ENCODE data around the gene MBD6. TPM values are rescaled to one million over a fixed set of nuclear protein-coding genes. Genes with fewer than 3 reads are reported as not detected.
A peak's percentile ranks its signal among the peaks of the same experiment; 100 is the strongest.

Gene MBD6
- polyA plus RNA-seq, 1 donor = 43.1 TPM

- DNase-seq (ENCODE audit: low read depth) = no peak
Observed at GRCh38 chr12:57529831-57530230, 7.2 kb downstream of the MBD6 start.

DNA sequence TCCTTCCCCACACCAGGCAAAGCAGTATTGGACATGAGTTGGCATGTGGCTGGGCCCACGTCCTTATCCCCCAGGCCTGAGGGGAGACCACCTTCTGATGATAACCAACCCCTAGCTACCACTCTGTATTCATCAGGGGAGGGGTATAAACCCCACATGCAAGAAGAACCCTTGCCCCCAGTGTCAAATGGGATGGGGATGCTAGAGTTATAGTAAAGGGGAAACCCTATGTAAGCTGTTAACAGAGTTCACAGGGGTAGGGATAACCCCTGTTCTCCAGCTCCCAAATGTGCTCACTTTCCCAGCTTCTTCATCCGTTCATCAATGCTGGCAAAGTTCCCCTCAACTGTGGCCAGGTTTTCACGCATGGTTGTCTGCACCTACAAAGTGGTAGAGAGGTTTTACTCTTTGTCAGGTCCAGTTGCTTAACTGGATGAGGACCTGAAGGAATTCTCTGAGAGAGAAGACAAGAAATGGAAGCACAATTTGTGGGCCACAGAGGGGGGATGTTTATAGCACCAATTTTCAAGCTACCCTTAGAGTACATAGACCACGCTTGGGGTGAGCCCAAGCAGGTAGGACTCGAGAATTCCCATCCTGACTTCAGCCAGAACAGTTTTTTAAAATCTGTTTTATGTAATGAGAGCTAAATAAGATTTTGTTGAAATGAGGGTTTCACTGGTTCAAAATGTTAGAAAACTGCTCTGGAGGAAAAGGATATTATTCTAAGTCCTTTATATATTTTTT is 7.9 kb downstream of the MBD6 start:
- DNase-seq (ENCODE audit: low read depth) = no peak

- no peak for DNase-seq (ENCODE audit: low read depth)
Observed at GRCh38 chr12:57531836-57532235, 9.2 kb downstream of the MBD6 start.

GRCh38 chr12:57533108-57533507 is 10.5 kb downstream of the MBD6 start:
- no peak for DNase-seq (ENCODE audit: low read depth)

DNA sequence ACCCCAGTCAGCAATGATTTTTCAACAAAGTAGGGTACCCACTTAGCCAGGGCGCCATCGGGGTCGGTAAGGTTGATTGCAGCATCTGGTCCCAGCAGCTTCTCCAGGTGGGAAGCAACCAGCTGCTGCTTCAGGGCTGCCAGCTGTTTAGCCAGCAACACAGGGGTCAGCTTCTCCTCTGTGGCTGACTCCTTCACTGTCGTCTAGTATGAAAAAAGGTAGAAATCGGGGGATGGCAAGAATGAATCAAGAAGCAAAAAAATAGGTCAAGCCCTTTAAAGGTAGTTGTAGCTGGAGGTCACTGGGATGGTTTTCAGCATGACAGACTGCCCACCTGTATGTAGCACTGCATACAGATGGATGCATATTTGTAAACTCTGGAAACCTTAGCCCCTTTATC is 11.6 kb downstream of the MBD6 start:
- no peak for DNase-seq (ENCODE audit: low read depth)

GRCh38 chr12:57534991-57535543 is 12.4 kb downstream of the MBD6 start:
- no peak for DNase-seq (ENCODE audit: low read depth)

DNA sequence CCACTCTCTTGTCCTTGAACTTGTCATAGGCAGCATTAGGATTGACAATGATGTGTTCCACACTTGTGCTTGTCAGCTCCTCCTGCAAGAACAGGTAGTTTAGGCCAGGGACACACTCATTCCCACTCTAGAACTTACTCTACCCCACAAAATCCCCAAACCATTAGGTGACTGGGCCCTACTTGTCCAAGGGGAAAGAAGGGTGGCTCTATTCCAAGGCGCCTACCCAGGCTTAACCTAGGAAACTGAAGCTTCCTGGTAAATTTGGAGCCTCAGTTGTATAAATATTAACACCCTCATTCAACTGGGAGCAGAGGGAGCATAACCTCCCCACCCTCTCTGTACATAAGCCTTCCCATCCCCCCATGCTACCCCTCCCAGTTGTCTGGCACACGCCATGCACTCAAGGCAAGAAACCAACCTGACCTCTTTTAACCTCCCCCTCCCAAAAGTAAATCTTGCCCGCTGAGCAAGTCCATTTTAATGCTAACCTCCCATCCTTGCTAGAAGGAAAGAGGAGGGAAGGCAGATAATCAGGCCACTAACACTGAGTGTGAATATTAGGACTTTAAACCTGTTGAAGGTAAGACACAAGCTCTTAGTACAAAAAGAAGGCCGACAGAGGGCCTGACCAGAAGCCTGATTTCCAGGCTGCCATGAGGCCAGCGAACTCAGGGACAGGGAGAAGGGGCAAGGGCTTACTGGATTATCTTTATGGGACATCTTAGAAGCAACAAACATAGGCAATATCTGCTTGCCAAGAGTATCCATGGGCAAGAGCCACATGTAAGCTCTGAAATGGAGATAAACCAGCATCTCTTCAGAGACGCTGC is 13.4 kb downstream of the MBD6 start:
- no peak for DNase-seq (ENCODE audit: low read depth)

- no peak for DNase-seq (ENCODE audit: low read depth)
Observed at GRCh38 chr12:57536597-57536942, 13.9 kb downstream of the MBD6 start.

DNA sequence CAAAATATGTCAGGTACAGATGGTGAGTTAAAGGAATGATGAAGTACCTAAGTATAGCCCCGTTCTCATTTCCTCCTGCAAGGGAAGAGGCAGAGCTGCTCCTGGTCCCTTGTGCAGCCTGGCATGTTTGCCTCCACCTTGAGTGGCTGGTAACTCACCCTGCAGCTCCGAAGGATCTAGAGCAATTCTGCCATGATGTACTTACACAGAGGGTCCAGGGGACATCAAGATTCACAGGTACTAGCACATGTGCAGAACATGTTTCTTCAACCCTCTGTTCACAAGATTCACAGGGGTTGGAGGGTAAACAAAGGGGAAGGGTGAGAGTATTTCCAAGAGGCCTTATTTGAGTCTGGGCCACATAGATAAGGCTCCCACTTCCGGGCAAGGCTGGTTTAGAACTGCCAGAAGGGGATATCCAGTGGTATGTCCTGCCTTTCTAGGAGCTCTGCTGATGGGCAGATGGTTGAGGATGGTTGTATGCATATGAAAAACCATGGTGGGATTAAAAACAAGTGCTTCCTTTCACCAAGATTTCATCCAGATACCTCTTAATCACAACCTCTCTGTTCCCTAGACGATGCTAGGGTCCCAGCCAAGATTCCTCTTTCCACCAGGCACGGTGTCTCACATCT is 16.6 kb downstream of the MBD6 start:
- DNase-seq (ENCODE audit: low read depth) = no peak

- DNase-seq (ENCODE audit: low read depth) = no peak
Observed at GRCh38 chr12:57541001-57541400, 18.4 kb downstream of the MBD6 start.

DNA sequence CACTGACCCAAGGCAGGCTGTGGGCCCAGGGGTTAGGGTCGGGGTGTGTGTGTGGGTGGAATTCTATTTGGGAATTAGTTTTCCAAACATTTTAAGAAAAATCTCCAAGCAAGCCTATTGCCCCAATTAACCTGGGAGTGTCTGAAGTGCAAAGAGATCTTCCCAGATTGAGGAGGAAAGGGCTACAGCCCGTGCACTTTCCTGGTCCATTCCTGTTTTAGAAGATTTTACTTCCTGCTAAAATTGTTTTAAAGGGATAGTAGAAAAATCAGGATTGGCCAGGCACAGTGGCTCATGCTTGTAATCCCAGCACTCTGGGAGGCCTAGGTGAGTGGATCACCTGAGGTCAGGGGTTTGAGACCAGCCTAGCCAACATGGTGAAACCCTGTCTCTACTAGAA is 19.1 kb downstream of the MBD6 start:
- no peak for DNase-seq (ENCODE audit: low read depth)

- no peak for DNase-seq (ENCODE audit: low read depth)
Observed at GRCh38 chr12:57543581-57543980, 21.0 kb downstream of the MBD6 start.

GRCh38 chr12:57545809-57546437 is 23.3 kb downstream of the MBD6 start:
- no peak for DNase-seq (ENCODE audit: low read depth)

DNA sequence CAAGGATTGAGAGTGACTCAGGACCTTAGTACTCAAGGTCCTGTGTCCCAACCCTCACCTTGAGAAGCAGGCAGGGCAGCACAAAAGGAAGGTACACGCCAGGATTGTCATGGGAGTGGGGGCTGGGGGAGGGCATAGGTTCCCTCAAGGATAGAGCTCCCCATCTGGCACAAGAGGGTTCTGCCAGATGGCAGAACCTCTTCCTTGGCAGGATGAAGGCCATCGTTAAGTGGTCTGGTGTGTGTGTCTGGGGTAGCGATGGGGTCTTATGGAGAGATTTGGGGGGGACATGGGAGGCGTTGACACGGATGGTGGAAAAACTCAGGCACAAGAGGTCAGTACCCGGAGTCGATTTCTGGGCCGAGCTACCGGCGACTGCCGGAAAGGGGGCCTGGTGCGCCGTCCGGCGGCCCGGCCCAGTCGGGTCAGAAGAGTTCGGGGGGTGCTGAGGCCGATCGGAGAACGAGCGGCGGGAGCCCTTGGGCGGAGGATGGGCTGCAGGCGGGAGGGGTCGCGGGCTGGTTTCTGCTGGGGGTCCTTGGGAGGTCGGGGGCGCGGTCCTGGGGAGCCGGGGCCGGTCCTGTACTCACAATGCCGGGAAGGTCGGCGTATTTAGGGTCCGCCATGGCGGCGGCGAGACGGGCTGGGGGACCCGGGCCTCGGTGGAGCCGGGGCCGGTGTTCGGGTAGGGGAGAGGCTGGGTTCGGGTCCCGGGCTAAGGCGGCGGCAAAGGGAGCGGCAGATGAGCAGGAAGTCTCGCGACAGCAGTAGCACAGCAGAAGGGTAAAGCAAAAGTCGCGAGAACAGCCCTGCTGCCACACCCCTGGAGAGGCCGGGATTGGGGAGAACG is 24.0 kb downstream of the MBD6 start, which contains the start of gene DCTN2:
DCTN2 (minus strand) TSS at position 755 of the 850 bp plus-strand sequence; CDS start at position 626, 129 bp downstream.
- DNase-seq (ENCODE audit: low read depth) = peak; percentile 95

GRCh38 chr12:57547288-57548012 is 24.8 kb downstream of the MBD6 start:
- no peak for DNase-seq (ENCODE audit: low read depth)

DNA sequence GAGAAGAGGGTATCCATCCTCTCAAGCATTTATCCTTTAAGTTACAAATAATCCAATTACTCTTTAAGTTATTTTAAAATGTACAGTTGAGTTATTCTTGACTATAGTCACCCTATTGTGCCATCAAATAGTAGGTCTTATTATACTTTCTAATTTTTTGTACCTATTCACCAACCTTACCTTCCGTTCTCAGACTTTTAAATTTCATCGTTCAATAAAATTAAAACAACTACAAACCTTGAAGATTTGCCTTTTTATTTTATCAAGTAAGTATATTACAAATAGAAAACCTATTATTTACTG is 25.3 kb downstream of the MBD6 start:
- no peak for DNase-seq (ENCODE audit: low read depth)

- no peak for DNase-seq (ENCODE audit: low read depth)
Observed at GRCh38 chr12:57548488-57548887, 25.9 kb downstream of the MBD6 start.

- DNase-seq (ENCODE audit: low read depth) = no peak
Observed at GRCh38 chr12:57549203-57549908, 26.7 kb downstream of the MBD6 start.

DNA sequence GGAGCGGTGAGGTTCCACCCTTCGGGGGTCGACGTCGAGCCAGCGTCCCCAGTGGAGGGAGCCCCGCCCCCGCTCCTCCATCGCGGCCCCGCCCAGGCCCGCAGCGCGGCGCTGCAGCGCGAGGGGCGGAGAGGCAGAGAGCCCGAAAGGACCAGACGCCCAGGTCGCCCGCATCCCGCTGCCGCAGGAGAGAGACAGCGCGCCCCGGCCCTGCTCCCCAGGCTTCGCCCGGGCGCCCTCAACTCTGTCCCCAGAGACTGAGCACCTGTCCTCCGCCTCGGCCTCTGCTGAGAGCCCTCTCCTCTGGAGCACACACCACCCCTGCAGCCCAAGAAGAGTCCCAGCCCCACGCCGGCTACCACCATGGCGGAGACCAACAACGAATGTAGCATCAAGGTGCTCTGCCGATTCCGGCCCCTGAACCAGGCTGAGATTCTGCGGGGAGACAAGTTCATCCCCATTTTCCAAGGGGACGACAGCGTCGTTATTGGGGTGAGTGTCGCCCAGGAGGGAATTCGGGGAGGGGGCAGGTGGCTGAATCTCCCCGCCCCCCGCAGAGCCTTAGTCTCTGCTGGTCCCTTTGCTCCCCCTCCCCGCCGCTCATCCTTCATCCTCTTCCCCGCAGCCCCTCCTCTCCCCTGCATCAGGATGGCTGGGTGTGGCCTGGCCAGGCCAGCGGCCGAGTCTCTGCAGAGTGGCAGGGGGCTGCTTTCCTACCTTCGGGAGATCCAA is 27.5 kb downstream of the MBD6 start, which contains the start of gene KIF5A:
KIF5A (plus strand) TSS at position 136 of the 732 bp plus-strand sequence; CDS start at position 364, 228 bp downstream.
- no peak for DNase-seq (ENCODE audit: low read depth)
